GM21367 (cell line): ENCODE measurements around the gene PACSIN3.
"Not testable (repeated sequence)": the region's sequence is repeated elsewhere in the genome, so short reads cannot be mapped to it uniquely, and the experiment has no call there.

ENCODE experiments used
- ATAC-seq: cut with Tn5 transposase; IDR thresholded peaks from one replicate; pipeline ENCODE4 v1.9.1; 2021; ENCODE audit not compliant: unreplicated experiment

The PACSIN3 gene

DNA sequence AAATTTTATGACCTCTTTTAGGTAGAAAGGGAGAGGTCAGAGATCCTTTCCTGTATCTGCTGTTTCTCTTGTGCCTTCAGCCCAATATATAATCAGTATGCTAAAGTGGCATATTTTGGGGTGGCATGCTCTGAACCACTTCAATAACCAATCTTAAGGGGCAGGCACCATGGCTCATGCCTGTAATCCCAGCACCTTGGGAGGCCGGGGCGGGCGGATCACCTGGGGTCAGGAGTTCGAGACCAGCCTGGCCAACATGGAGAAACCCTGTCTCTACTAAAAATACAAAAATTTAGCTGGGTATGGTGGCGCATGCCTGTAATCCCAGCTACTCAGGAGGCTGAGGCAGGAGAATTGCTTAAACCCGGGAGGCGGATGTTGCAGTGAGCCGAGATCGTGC is 11.9 kb upstream of the PACSIN3 start:
- not testable (repeated sequence) for ATAC-seq

GRCh38 chr11:47192111-47192510 is 5.9 kb upstream of the PACSIN3 start:
- no peak for ATAC-seq

DNA sequence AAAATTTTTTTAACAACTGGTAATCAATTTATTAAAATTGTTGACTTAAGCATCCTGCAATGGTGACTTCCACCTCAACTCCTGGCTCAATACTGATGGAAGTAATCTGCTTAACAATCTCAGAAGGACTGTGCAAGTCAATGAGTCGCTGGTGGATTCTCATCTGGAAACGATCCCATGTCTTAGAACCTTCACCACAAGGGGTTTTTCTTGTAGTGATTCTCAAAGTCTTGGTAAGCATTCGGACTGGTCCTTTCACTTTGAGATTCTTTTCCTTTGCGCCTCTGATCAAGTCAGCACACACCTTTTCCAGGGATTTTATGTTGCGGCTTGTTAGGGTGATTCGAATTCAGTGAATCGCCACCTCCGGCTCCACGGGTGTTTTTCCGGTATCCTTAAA is 4.9 kb upstream of the PACSIN3 start:
- not testable (repeated sequence) for ATAC-seq

- ATAC-seq: no peak
These were observed 3.0 kb upstream of the PACSIN3 start for GRCh38 chr11:47189100-47189834.

DNA sequence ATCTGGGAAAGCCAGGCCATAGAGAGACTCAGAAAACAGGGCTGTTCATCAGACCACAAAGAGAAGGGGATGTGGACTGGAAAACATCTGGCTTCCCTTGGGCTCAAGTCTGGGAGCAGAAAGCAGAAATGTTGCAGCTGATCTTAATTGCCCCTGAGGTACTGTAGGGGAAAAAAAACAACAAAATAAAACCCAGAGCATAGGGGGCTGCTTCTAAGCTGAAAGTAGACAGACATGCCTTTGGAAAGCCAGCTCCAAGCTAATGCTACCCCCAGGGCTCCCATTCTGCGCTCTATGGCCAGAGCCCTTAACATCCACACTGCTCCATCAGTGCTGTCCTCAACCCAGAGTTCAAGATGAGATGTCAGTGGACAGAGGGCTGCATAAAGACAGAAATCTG is 2.0 kb upstream of the PACSIN3 start:
- no peak for ATAC-seq

DNA sequence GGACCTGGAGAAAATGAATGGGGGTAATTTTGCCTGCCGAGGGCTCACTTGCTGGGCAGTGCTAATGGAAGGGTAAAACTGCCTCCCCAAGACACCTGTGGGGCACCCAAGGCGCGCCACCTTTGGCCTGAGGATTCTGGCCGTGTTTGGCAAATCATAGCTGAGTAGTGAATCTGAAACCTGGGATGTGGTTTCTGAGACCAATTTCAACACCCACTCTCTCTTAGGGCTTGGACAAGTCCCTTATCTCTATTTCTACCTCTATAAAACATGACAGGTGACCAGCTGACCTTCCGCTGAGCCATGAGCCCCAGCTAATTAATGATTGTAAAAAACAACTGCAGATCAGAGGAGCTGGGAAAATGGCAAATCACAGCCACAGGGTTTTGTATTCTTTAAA is 1.5 kb upstream of the PACSIN3 start:
- ATAC-seq: no peak

DNA sequence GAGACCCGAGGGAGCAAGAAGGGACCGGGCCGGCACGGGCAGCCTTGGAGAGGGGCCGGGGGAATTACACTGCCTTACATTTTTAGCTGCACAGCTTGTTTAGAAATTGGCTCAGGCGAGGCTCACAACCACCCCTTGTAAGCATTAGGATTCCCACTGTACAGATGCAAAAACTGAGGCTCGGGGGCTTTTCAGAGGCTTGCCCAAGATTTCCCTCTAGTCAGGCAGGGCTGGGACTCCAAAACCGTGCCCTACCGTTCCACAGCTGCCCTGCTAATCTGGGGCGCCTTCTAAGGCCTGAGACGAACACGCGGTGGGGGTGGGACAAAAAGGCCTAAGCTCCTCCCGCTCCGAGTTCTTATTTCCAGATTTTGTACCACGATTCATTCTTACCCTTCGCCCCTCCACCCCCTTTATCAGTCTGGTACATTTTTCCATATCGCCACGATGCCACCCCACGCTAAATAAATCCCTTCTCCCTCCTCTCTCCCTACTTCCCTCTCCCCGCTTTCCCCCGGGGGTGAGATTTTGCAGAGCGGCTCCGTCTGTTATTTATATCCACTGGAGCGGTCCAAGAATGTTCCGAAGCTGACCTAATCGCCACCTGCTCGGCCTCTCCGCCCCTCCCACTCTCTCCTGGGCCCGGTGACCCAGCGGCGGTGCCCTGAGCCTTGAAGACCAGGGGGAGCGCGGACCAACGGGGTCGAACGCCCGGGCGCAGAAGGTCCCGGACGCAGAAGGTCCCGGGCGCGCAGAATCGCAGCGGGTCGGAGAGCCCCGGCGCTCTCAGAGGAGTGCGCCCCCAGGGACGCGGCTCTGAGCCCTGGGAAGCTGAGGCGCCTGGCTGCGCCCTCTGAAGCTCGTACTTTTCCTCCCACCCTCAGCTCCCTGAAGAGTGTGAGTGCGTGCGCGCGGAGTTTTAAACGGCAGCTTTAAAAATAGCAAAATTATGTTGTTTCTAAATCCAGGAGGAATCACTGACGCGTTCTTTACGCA is 764 bp upstream of the PACSIN3 start:
- ATAC-seq: no peak

DNA sequence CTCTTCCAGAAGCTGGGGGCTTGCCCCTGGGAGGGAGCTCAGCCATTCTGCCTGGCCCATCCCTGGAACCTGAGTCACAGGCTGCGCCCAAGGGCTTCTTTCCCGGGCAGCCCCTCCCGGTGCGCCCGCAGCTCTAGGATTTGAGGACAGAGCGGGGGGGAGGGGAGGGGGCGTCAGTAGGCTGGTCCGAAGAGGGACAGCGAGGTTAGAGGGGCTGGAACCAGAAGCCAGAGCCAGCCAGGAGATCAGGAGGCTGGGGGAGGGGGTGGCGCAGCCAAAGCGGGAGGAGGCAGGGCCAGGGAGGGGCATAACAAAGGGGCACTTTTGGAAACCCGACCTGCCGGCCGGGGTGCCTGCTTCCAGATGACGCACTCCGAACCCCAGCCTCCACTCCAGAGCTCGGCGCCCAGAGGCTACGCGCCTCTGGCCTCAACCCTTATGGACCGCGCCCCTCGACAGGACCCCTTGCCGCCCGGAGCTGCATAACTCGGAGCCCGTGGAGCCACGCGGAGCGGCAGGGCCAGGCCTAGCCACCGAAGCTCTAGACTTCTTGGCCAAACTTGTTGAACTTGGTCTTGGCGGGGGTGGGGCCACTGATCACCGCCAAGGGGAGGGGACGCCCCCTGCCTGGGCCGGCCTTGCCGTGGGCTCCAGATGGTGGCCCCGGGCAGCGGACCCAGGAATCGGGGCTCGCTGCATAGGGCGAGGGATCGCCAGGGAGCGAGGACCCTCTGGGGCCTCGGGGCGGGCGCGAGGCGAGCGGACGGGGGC is 744 bp downstream of the PACSIN3 start:
- ATAC-seq: no peak

- no peak for ATAC-seq
These were observed 1.4 kb downstream of the PACSIN3 start for GRCh38 chr11:47184711-47185304.

- ATAC-seq: no peak
These were observed 2.3 kb downstream of the PACSIN3 start for GRCh38 chr11:47183969-47184368.

GRCh38 chr11:47183031-47183856 is 3.0 kb downstream of the PACSIN3 start:
- ATAC-seq: no peak

- ATAC-seq: no peak
These were observed 3.9 kb downstream of the PACSIN3 start for GRCh38 chr11:47182380-47182779.

DNA sequence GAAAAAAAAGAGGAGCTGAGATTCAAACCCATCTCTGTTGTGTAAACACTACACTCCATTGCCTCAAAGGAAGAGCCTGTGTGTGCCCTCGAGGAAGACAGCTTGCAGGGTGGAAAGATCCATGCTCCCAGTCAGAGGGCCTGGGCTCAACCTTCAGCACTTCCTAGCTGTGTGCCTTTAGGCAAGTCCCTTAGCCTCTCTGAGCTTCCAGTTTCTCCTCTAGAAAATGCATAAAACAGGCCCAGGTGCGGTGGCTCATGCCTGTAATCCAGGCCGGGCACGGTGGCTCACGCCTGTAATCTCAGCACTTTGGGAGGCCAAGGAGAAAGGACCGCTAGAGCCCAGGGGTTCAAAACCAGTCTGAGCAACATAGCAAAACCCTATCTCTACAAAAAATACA is 5.0 kb downstream of the PACSIN3 start:
- no peak for ATAC-seq

DNA sequence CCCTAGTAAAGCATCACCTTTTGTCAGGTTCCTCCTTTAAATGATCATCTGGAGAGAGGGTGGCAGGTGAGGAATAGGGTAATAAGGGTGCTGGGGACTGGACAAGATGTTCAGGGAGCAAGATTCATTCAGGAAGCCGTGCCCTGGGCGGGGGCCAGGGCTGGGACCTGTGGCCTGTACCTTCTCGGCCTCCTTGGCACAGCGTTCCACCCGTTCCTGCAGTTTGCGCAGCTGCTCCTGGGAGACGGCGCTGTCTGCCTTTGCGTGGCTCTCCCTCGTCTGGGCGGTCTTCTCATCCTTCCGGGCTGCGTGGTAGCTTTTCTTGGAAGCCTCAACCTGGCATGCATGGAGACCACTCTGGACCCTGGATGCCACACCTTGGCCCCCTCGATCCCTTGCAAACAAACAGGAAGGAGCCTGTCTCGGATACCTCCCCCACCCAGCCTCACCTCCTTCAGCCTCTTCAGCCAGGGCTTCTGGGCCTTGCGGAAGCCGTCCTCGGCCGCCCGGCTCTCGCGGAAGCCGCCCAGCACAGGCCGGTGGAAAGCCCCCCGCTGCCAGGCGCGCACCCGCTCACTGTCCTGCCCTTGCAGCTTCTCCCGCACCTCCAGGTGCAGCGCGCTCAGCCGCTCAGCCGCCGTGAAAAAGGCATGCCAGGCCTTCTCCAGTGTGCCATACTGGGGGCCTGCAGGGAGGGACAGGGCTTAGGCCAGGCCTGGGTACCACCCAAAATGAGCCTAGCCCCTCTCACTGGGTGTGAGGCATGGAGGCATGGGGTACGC is 6.0 kb downstream of the PACSIN3 start:
- no peak for ATAC-seq

- ATAC-seq: no peak
These were observed 6.6 kb downstream of the PACSIN3 start for GRCh38 chr11:47179655-47179991.

- no peak for ATAC-seq
These were observed 7.2 kb downstream of the PACSIN3 start for GRCh38 chr11:47178737-47179654.

GRCh38 chr11:47178316-47178715 is 7.9 kb downstream of the PACSIN3 start:
- ATAC-seq: no peak

GRCh38 chr11:47177846-47178245 is 8.4 kb downstream of the PACSIN3 start:
- ATAC-seq: no peak
